IMR-90 (cell line): ENCODE data around the gene CD300LB. TPM values are rescaled to one million over a fixed set of nuclear protein-coding genes. Genes with fewer than 3 reads are reported as not detected.
A peak's percentile ranks its signal among the peaks of the same experiment; 100 is the strongest.

Experiments
- ATAC-seq: fragments of 200-7000 bp; cut with Tn5 transposase; 2 replicates; pipeline ENCODE4 v1.9.1; 2020; ENCODE audit warnings: low read depth, mild to moderate bottlenecking, moderate library complexity
- BruUV-seq: library from RNA; stranded (reverse); fragments of 400-500 nt; replicated peaks from 2 replicates; lab custom pipeline; 2021; lab: Mats Ljungman, UMichigan
- CTCF ChIA-PET: fragments of 300-600 bp; formaldehyde crosslinking; extraction: SDS; loops from one replicate; lab custom pipeline; 2021; ENCODE audit warnings: antibody characterized with exemption; lab: Yijun Ruan, JAX
- POLR2A ChIA-PET: fragments of 300-600 bp; sonication (Branson Sonifier 250); formaldehyde crosslinking; loops from one replicate; lab custom pipeline; 2022; ENCODE audit warnings: antibody characterized with exemption; ENCODE audit not compliant: unreplicated experiment; lab: Charles Lee
- DNase-seq: peaks from one replicate; pipeline ENCODE4 v3.0.0; 2013
- H2AFZ ChIP-seq: replicated peaks from 2 replicates; pipeline ENCODE3; 2013; ENCODE audit warnings: low read length, mild to moderate bottlenecking; ENCODE audit not compliant: poor library complexity
- H2AK5ac ChIP-seq: 2 replicates; pipeline ENCODE4 v1.6.1; 2013; ENCODE audit warnings: low read depth, low read length, inconsistent platforms
- H2AK9ac ChIP-seq: replicated peaks from 2 replicates; pipeline ENCODE3; 2013; ENCODE audit warnings: mild to moderate bottlenecking, low read depth, low read length, moderate library complexity; ENCODE audit not compliant: poor library complexity
- H2BK120ac ChIP-seq: 2 replicates; pipeline ENCODE4 v1.6.1; 2013; ENCODE audit warnings: low read depth, low read length, inconsistent platforms
- H2BK15ac ChIP-seq: 3 replicates; pipeline ENCODE4 v1.6.1; 2013; ENCODE audit warnings: low read depth, low read length, inconsistent platforms
- H2BK20ac ChIP-seq: 2 replicates; pipeline ENCODE4 v1.6.1; 2013; ENCODE audit warnings: low read depth, mild to moderate bottlenecking, inconsistent platforms, low read length, moderate library complexity
- H2BK5ac ChIP-seq: 2 replicates; pipeline ENCODE4 v1.6.1; 2013; ENCODE audit warnings: mild to moderate bottlenecking, low read depth, low read length, inconsistent platforms; ENCODE audit not compliant: poor library complexity, severe bottlenecking
- H3K14ac ChIP-seq: replicated peaks from 2 replicates; pipeline ENCODE4 v1.6.1; 2013; ENCODE audit warnings: low read depth, low read length, inconsistent platforms
- H3K18ac ChIP-seq: 2 replicates; pipeline ENCODE4 v1.6.1; 2013; ENCODE audit warnings: low read depth, low read length, control low read depth
- H3K23ac ChIP-seq: 2 replicates; pipeline ENCODE4 v1.6.1; 2013; ENCODE audit warnings: low read depth, low read length, inconsistent platforms
- H3K27ac ChIP-seq: 2 replicates; pipeline ENCODE4 v1.5.1; 2013; ENCODE audit warnings: mild to moderate bottlenecking, control low read depth, low read length; ENCODE audit not compliant: insufficient read depth
- H3K27me3 ChIP-seq: 2 replicates; pipeline ENCODE4 v1.6.1; 2013; ENCODE audit warnings: low read length; ENCODE audit not compliant: control insufficient read depth, insufficient read depth
- H3K36me3 ChIP-seq: 2 replicates; pipeline ENCODE4 v1.6.1; 2013; ENCODE audit warnings: low read length, mixed read lengths; ENCODE audit not compliant: control insufficient read depth, insufficient read depth
- H3K4ac ChIP-seq: 2 replicates; pipeline ENCODE4 v1.6.1; 2013; ENCODE audit warnings: low read depth, low read length, inconsistent platforms
- H3K4me1 ChIP-seq: 2 replicates; pipeline ENCODE4 v1.6.1; 2013; ENCODE audit warnings: low read length, mixed read lengths; ENCODE audit not compliant: control insufficient read depth, insufficient read depth
- H3K4me2 ChIP-seq: 2 replicates; pipeline ENCODE4 v1.6.1; 2013; ENCODE audit warnings: low read depth, mild to moderate bottlenecking, control low read depth, low read length, moderate library complexity
- H3K4me3 ChIP-seq: 2 replicates; pipeline ENCODE4 v1.5.1; 2013; ENCODE audit warnings: low read depth, mild to moderate bottlenecking, control low read depth, low read length, moderate library complexity; ENCODE audit not compliant: insufficient read depth
- H3K56ac ChIP-seq: 2 replicates; pipeline ENCODE4 v1.6.1; 2013; ENCODE audit warnings: low read length, inconsistent platforms; ENCODE audit not compliant: insufficient read depth; ENCODE audit errors: extremely low read depth
- H3K79me1 ChIP-seq, 2 experiments: 2 replicates each; pipeline ENCODE4 v1.6.1; 2013; ENCODE audit warnings: low read length in 2 of 2, inconsistent platforms in 1 of 2, low read depth in 1 of 2
- H3K9ac ChIP-seq: 2 replicates; pipeline ENCODE4 v1.6.1; 2013; ENCODE audit warnings: low read depth, low read length, control low read depth
- H3K9me1 ChIP-seq: 2 replicates; pipeline ENCODE4 v1.6.1; 2013; ENCODE audit warnings: low read length, inconsistent platforms; ENCODE audit not compliant: insufficient read depth
- H3K9me3 ChIP-seq: 2 replicates; pipeline ENCODE4 v1.6.1; 2013; ENCODE audit warnings: low read length; ENCODE audit not compliant: control insufficient read depth, insufficient read depth
- H4K20me1 ChIP-seq: 2 replicates; pipeline ENCODE4 v1.6.1; 2013; ENCODE audit warnings: low read length, inconsistent platforms; ENCODE audit not compliant: insufficient read depth
- H4K5ac ChIP-seq: 2 replicates; pipeline ENCODE4 v1.6.1; 2013; ENCODE audit warnings: mild to moderate bottlenecking, low read depth, low read length, control low read depth
- H4K8ac ChIP-seq, 2 experiments: 2 replicates each; pipeline ENCODE4 v1.6.1; 2013; ENCODE audit warnings: low read depth in 2 of 2, low read length in 2 of 2, control low read depth in 1 of 2, inconsistent platforms in 1 of 2
- H4K91ac ChIP-seq: 2 replicates; pipeline ENCODE4 v1.6.1; 2013; ENCODE audit warnings: low read depth, low read length, inconsistent platforms; ENCODE audit not compliant: insufficient read depth
- BHLHE40 ChIP-seq: fragments of 150-350 bp; IDR thresholded peaks from 2 replicates; pipeline ENCODE4 v1.6.1; 2016; ENCODE audit warnings: mild to moderate bottlenecking, low read depth, low read length
- FOS ChIP-seq: fragments of 150-350 bp; IDR thresholded peaks from 2 replicates; pipeline ENCODE4 v1.6.1; 2016; ENCODE audit warnings: low read depth, low read length
- MAFK ChIP-seq: IDR thresholded peaks from 2 replicates; pipeline ENCODE4 v1.6.1; 2012; ENCODE audit warnings: low read depth, low read length, improper control_type of control experiment
- MXI1 ChIP-seq: IDR thresholded peaks from 2 replicates; pipeline ENCODE4 v1.6.1; 2012; ENCODE audit warnings: low read depth, mild to moderate bottlenecking, low read length, moderate library complexity, borderline replicate concordance
- NFE2L2 ChIP-seq: fragments of 150-350 bp; IDR thresholded peaks from 2 replicates; pipeline ENCODE4 v1.6.1; 2016; ENCODE audit warnings: low read depth, mild to moderate bottlenecking, low read length
- POLR2A ChIP-seq: IDR thresholded peaks from 2 replicates; pipeline ENCODE4 v1.6.1; 2012; ENCODE audit warnings: mild to moderate bottlenecking, low read depth, low read length
- SMC3 ChIP-seq: fragments of 150-350 bp; IDR thresholded peaks from 2 replicates; pipeline ENCODE4 v1.6.1; 2016; ENCODE audit warnings: low read depth, mild to moderate bottlenecking, antibody characterized with exemption, low read length, moderate library complexity
- WGBS, 2 experiments: methylation state at CpG; one replicate each; pipeline versions ENCODE4 v1.1.5 to v1.1.7; 2013; ENCODE audit warnings: missing lambda C conversion rate in 2 of 2; ENCODE audit not compliant: insufficient read length in 1 of 2; ENCODE audit errors: extremely low coverage in 2 of 2; 5-methylcytosine and 5-hydroxymethylcytosine counted together
- dilution Hi-C: fragments of 300-500 bp; cut with HindIII; formaldehyde crosslinking; loops from one replicate; pipeline ENCODE4 v1.14.3; 2018; ENCODE audit warnings: low sequenced_read_pairs; ENCODE audit not compliant: unreplicated experiment
- in situ Hi-C: fragments of 300-500 bp; cut with MboI; formaldehyde crosslinking; loops from 3 replicates; pipeline ENCODE4 v1.14.3; 2019; ENCODE audit warnings: low sequenced_read_pairs, inconsistent platforms, mixed read lengths
- intact Hi-C: fragments of 100-400 bp; cut with micrococcal nuclease; formaldehyde crosslinking; loops from 2 replicates; pipeline ENCODE4 v1.10.0; 2022
- polyA plus RNA-seq, 3 experiments: library from polyadenylated mRNA; depleted of rRNA; stranded (reverse); fragments of >200 nt; gene quantifications; 2 replicates each; pipeline ENCODE4 v1.2.3, GENCODE V29; 2012; ENCODE audit warnings: low replicate concordance in 1 of 3
- total RNA-seq: library from RNA; depleted of rRNA; stranded (reverse); fragments of >200 nt; gene quantifications from 2 replicates; pipeline ENCODE4 v1.2.3, GENCODE V29; 2012
- TF ChIP-seq, protein P1 (sequence below): fragments of 150-350 bp; IDR thresholded peaks from 2 replicates; pipeline ENCODE4 v1.6.1; 2017; ENCODE audit warnings: mild to moderate bottlenecking, antibody characterized with exemption, low read length, low read depth

The CD300LB gene
- total and polyA plus RNA-seq, 2 of the 4 experiments (the other 2 are of a cell fraction) = not detected

DNA sequence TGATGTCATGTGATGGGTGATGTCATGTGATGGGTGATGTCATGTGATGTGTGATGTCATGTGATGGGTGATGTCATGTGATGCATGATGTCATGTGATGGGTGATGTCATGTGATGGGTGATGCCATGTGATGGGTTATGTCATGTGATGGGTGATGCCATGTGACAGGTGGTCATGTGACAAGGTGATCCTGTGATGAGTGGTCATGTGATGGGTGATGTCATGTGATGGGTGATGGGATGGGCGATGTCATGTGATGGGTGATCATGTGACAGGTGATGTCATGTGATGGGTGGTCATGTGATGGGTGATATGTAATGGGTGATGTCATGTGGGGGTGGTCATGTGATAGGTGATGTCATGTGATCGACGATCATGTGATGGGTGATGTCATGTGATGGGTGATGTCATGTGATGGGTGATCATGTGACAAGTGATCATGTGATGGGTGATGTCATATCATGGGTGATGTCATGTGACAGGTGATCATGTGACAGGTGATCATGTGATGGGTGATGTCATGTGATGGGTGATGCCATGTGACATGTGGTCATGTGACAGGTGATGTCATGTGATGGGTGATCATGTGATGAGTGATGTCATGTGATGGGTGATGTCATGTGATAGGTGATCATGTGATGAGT, 17.2 kb downstream of the CD300LB start:
- no peak for TF ChIP-seq MAFK
- TF ChIP-seq POLR2A = no peak
- TF ChIP-seq FOS = peak; percentile 29; the same call in 1 of the 2 replicates
- TF ChIP-seq SMC3 = no peak
- no peak for TF ChIP-seq BHLHE40
- TF ChIP-seq, protein P1, sequence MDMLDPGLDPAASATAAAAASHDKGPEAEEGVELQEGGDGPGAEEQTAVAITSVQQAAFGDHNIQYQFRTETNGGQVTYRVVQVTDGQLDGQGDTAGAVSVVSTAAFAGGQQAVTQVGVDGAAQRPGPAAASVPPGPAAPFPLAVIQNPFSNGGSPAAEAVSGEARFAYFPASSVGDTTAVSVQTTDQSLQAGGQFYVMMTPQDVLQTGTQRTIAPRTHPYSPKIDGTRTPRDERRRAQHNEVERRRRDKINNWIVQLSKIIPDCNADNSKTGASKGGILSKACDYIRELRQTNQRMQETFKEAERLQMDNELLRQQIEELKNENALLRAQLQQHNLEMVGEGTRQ = peak; percentile 83
- no peak for TF ChIP-seq MXI1
- no peak for TF ChIP-seq NFE2L2
- H4K20me1 ChIP-seq = no peaks in the 10 kb centered on the region
- no peak overlapping the region for H3K23ac ChIP-seq
- no peak overlapping the region for H2BK15ac ChIP-seq
- dilution Hi-C loops = no loop called here
- H3K4me2 ChIP-seq = no peak overlapping the region
- DNase-seq (peak; percentile 31), ATAC-seq (no peak)
- no peak overlapping the region for H2BK120ac ChIP-seq
- intact Hi-C loops = no loop called here
- no peak overlapping the region for H3K56ac ChIP-seq
- no peaks in the 10 kb centered on the region for H3K9me1 ChIP-seq
- peaks cover 35% of the 10 kb centered on the region for H3K9me3 ChIP-seq
- no peaks in the 10 kb centered on the region for H3K79me1 ChIP-seq
- no peak overlapping the region for H2AK9ac ChIP-seq
- no peak overlapping the region for H3K14ac ChIP-seq
- H4K91ac ChIP-seq = no peak overlapping the region
- H4K8ac ChIP-seq = no peak overlapping the region
- ChIA-PET POLR2A (no interaction called here), CTCF (no interaction called here)
- WGBS, 2 experiments = 69% methylated on average over 2 of the region's 3 CpGs; no CpG with 5 or more reads in 1 of the 2 experiments
- H2AK5ac ChIP-seq = no peak overlapping the region
- in situ Hi-C loops = no loop called here
- no peaks in the 10 kb centered on the region for H3K36me3 ChIP-seq
- no peak overlapping the region for H2BK20ac ChIP-seq
- H3K4me1 ChIP-seq = no peaks in the 10 kb centered on the region
- no peak overlapping the region for H3K18ac ChIP-seq
- BruUV-seq = no TSS peak
- no peak overlapping the region for H2BK5ac ChIP-seq
- H2AFZ ChIP-seq = peak overlapping the region; percentile 32
- no peak overlapping the region for H4K5ac ChIP-seq
- no peaks in the 10 kb centered on the region for H3K27me3 ChIP-seq
- H3K27ac ChIP-seq = no peak overlapping the region
- no peak overlapping the region for H3K4me3 ChIP-seq
- H3K9ac ChIP-seq = no peak overlapping the region
- H3K4ac ChIP-seq = no peak overlapping the region
